WTC11 (cell line): ENCODE measurements around the gene NEK7. TPM values are rescaled to one million over a fixed set of nuclear protein-coding genes. Genes with fewer than 3 reads are reported as not detected.
A peak's percentile ranks its signal among the peaks of the same experiment; 100 is the strongest.

Experiments used
- ATAC-seq: fragments of 200-7000 bp; cut with Tn5 transposase; 2 replicates; pipeline ENCODE4 v1.10.0; 2021; ENCODE audit warnings: mild to moderate bottlenecking, moderate library complexity
- CTCF ChIA-PET: fragments of 300-600 bp; sonication (Branson Sonifier 250); formaldehyde crosslinking; loops from one replicate; lab custom pipeline; 2021; ENCODE audit warnings: antibody characterized with exemption; lab: Charles Lee
- POLR2A ChIA-PET: fragments of 350-600 bp; sonication (Branson Sonifier 250); formaldehyde crosslinking; loops from one replicate; lab custom pipeline; 2021; ENCODE audit warnings: antibody characterized with exemption; lab: Charles Lee
- DNase-seq: peaks from one replicate; pipeline ENCODE4 v3.0.0; 2021; ENCODE audit warnings: low spot score
- H3K27ac Mint-ChIP-seq: 2 replicates; pipeline ENCODE4 v1.8.0; 2021; ENCODE audit warnings: mixed read lengths
- H3K27me3 Mint-ChIP-seq: 2 replicates; pipeline ENCODE4 v1.8.0; 2021; ENCODE audit warnings: low read depth, mild to moderate bottlenecking, moderate library complexity, mixed read lengths
- H3K36me3 Mint-ChIP-seq: 2 replicates; pipeline ENCODE4 v1.8.0; 2021; ENCODE audit warnings: mixed read lengths
- H3K4me1 Mint-ChIP-seq: 2 replicates; pipeline ENCODE4 v1.8.0; 2022; ENCODE audit warnings: mixed read lengths
- H3K4me3 Mint-ChIP-seq: 2 replicates; pipeline ENCODE4 v1.8.0; 2021; ENCODE audit warnings: mild to moderate bottlenecking, moderate library complexity, mixed read lengths
- H3K9me3 Mint-ChIP-seq: 2 replicates; pipeline ENCODE4 v1.8.0; 2021; ENCODE audit warnings: mixed read lengths
- ATF1 ChIP-seq: sonication (generic); formaldehyde crosslinking; IDR thresholded peaks from 2 replicates; pipeline ENCODE4 v1.8.1; 2023; ENCODE audit warnings: mild to moderate bottlenecking, moderate library complexity, missing genetic modification reagents
- ATF2 ChIP-seq: sonication (generic); formaldehyde crosslinking; IDR thresholded peaks from 2 replicates; pipeline ENCODE4 v1.8.1; 2022; ENCODE audit warnings: low read depth, missing genetic modification reagents, borderline replicate concordance
- ATF3 ChIP-seq: sonication (generic); formaldehyde crosslinking; conservative IDR thresholded peaks from 2 replicates; pipeline ENCODE4 v1.8.1; 2022; ENCODE audit warnings: mild to moderate bottlenecking, missing genetic modification reagents
- CDX4 ChIP-seq: fragments of 250-450 bp; sonication (Bioruptor Pico); IDR thresholded peaks from 2 replicates; pipeline ENCODE4 v1.9.0; 2021; ENCODE audit warnings: moderate library complexity, mild to moderate bottlenecking, inconsistent platforms, borderline replicate concordance
- E2F1 ChIP-seq: sonication (generic); formaldehyde crosslinking; IDR thresholded peaks from 2 replicates; pipeline ENCODE4 v1.8.0; 2022; ENCODE audit warnings: mild to moderate bottlenecking, missing genetic modification reagents
- E2F5 ChIP-seq: sonication (generic); formaldehyde crosslinking; IDR thresholded peaks from 2 replicates; pipeline ENCODE4 v1.8.1; 2022; ENCODE audit warnings: mild to moderate bottlenecking, moderate library complexity, missing genetic modification reagents
- EMX1 ChIP-seq: fragments of 250-450 bp; sonication (Bioruptor Pico); IDR thresholded peaks from 2 replicates; pipeline ENCODE4 v1.8.0; 2021; ENCODE audit warnings: mild to moderate bottlenecking
- FOXJ3 ChIP-seq: sonication (generic); formaldehyde crosslinking; IDR thresholded peaks from 2 replicates; pipeline ENCODE4 v1.9.0; 2021; ENCODE audit warnings: missing genetic modification reagents, mild to moderate bottlenecking, borderline replicate concordance
- FOXP1 ChIP-seq: sonication (generic); formaldehyde crosslinking; IDR thresholded peaks from 2 replicates; pipeline ENCODE4 v1.8.0; 2022; ENCODE audit warnings: missing genetic modification reagents, mild to moderate bottlenecking, moderate library complexity, borderline replicate concordance
- HMGA2 ChIP-seq: fragments of 250-450 bp; sonication (Bioruptor Pico); IDR thresholded peaks from 2 replicates; pipeline ENCODE4 v1.4.0; 2021; ENCODE audit warnings: mild to moderate bottlenecking, moderate library complexity
- IRF2 ChIP-seq: sonication (generic); formaldehyde crosslinking; IDR thresholded peaks from 2 replicates; pipeline ENCODE4 v1.8.0; 2022; ENCODE audit warnings: low read depth, missing genetic modification reagents, borderline replicate concordance
- MAX ChIP-seq: sonication (generic); formaldehyde crosslinking; IDR thresholded peaks from 2 replicates; pipeline ENCODE4 v1.8.0; 2022; ENCODE audit warnings: mild to moderate bottlenecking, missing genetic modification reagents
- MLX ChIP-seq: sonication (generic); formaldehyde crosslinking; IDR thresholded peaks from 2 replicates; pipeline ENCODE4 v1.8.1; 2023; ENCODE audit warnings: mild to moderate bottlenecking, missing genetic modification reagents, moderate library complexity
- NFYB ChIP-seq: sonication (generic); formaldehyde crosslinking; conservative IDR thresholded peaks from 2 replicates; pipeline ENCODE4 v1.8.0; 2022; ENCODE audit warnings: low read depth, missing genetic modification reagents
- NR2C2 ChIP-seq: sonication (generic); formaldehyde crosslinking; IDR thresholded peaks from 2 replicates; pipeline ENCODE4 v1.8.0; 2022; ENCODE audit warnings: mild to moderate bottlenecking, missing genetic modification reagents
- NR3C1 ChIP-seq: sonication (generic); formaldehyde crosslinking; conservative IDR thresholded peaks from 2 replicates; pipeline ENCODE4 v1.8.1; 2023; ENCODE audit warnings: low read depth, mild to moderate bottlenecking, missing genetic modification reagents
- TEAD4 ChIP-seq: sonication (generic); formaldehyde crosslinking; IDR thresholded peaks from 2 replicates; pipeline ENCODE4 v1.8.0; 2022; ENCODE audit warnings: mild to moderate bottlenecking, missing genetic modification reagents
- TP53 ChIP-seq: sonication (generic); formaldehyde crosslinking; IDR thresholded peaks from 2 replicates; pipeline ENCODE4 v1.8.1; 2023; ENCODE audit warnings: mild to moderate bottlenecking, missing genetic modification reagents
- USF1 ChIP-seq: sonication (generic); formaldehyde crosslinking; IDR thresholded peaks from 2 replicates; pipeline ENCODE4 v1.8.0; 2022; ENCODE audit warnings: mild to moderate bottlenecking, missing genetic modification reagents
- ZNF138 ChIP-seq: sonication (generic); formaldehyde crosslinking; conservative IDR thresholded peaks from 2 replicates; pipeline ENCODE4 v1.8.1; 2022; ENCODE audit warnings: mild to moderate bottlenecking, moderate library complexity, missing genetic modification reagents
- total RNA-seq: library from RNA; stranded (reverse); gene quantifications from 3 replicates; pipeline ENCODE4 v1.2.3, GENCODE V29; 2021

Gene NEK7
- total RNA-seq, 1 experiment from 2014 or later, result 10.3 TPM

GRCh38 chr1:198107091-198107501, 49.7 kb upstream of the NEK7 start:
- TF ChIP-seq ATF1 (CRISPR knock-in tag) (no peak), NR2C2 (CRISPR knock-in tag) (no peak), HMGA2 (CRISPR knock-in tag) (no peak), FOXJ3 (CRISPR knock-in tag) (no peak), TEAD4 (no peak), CDX4 (no peak), FOXP1 (CRISPR knock-in tag) (no peak), ATF3 (CRISPR knock-in tag) (no peak), MAX (CRISPR knock-in tag) (no peak), E2F5 (CRISPR knock-in tag) (no peak), MLX (CRISPR knock-in tag) (no peak), ZNF138 (CRISPR knock-in tag) (no peak), IRF2 (CRISPR knock-in tag) (no peak), NR3C1 (CRISPR knock-in tag) (no peak), TP53 (CRISPR knock-in tag) (no peak), USF1 (CRISPR knock-in tag) (no peak), NFYB (CRISPR knock-in tag) (no peak), E2F1 (CRISPR knock-in tag) (no peak), ATF2 (CRISPR knock-in tag) (no peak), EMX1 (CRISPR knock-in tag) (no peak)
- no peak for ATAC-seq
- Mint-ChIP-seq H3K9me3 (peaks cover 12% of the 10 kb centered on the region), H3K4me3 (no peak overlapping the region), H3K4me1 (peaks cover 5% of the 10 kb centered on the region; the same call in 1 of the 2 replicates), H3K27me3 (no peaks in the 10 kb centered on the region), H3K36me3 (no peaks in the 10 kb centered on the region), H3K27ac (peak overlapping the region; percentile 63; the same call in 1 of the 2 replicates)
- POLR2A ChIA-PET, result interaction anchor here (0.6 kb wide), 1 partner anchor 11 kb away, joined by 4 read pairs; no protein-coding TSS in a partner anchor
- DNase-seq, result no peak
- CTCF ChIA-PET, result no interaction called here
